Astrocyte of the cerebellum (primary cell): ENCODE measurements around the gene SLC6A17.

ENCODE experiments used
- DNase-seq: peaks from one replicate; pipeline ENCODE4 v3.0.0-alpha.2; 2011; ENCODE audit warnings: low read depth
- H3K4me3 ChIP-seq: 2 replicates; pipeline ENCODE4 v1.5.1; 2011; ENCODE audit warnings: mild to moderate bottlenecking, low read depth, low read length, moderate library complexity
- in situ Hi-C: cut with HindIII; loops from 2 replicates; pipeline ENCODE4 v1.10.0; 2017; ENCODE audit warnings: low sequenced_read_pairs
- TF ChIP-seq, protein P1 (sequence below): IDR thresholded peaks from 2 replicates; pipeline ENCODE4 v1.5.1; 2012; ENCODE audit warnings: low read length, low read depth, moderate library complexity, mild to moderate bottlenecking; ENCODE audit errors: missing control alignments

The SLC6A17 gene

DNA sequence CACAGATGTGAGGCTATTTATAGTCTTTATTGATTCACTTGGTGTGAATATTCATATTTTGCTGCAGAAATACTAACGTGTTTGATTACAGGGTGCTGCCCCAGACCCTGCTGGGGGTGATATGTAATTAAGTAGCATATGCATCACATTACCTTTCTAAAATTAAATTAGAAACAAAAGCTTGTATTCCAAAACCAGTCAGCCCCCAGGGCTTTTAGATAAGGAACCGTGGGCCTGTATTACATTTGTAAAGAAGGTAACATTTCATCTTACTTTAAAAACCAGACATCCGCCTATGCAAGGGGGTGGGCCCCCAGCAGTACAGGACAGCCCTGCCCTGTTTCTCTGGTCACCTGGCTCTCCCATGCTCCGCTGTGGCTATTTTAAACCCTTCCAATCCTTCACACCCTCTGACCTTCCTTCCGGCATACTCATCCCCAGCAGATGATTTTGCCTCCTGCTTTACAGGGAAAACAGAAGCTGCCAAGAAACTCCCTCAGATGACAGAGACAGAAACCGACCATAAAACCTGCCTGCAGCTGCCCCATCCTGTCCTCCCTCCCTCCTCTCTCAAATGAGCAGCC, 37.8 kb downstream of the SLC6A17 start:
- no peak for DNase-seq
- TF ChIP-seq, protein P1, sequence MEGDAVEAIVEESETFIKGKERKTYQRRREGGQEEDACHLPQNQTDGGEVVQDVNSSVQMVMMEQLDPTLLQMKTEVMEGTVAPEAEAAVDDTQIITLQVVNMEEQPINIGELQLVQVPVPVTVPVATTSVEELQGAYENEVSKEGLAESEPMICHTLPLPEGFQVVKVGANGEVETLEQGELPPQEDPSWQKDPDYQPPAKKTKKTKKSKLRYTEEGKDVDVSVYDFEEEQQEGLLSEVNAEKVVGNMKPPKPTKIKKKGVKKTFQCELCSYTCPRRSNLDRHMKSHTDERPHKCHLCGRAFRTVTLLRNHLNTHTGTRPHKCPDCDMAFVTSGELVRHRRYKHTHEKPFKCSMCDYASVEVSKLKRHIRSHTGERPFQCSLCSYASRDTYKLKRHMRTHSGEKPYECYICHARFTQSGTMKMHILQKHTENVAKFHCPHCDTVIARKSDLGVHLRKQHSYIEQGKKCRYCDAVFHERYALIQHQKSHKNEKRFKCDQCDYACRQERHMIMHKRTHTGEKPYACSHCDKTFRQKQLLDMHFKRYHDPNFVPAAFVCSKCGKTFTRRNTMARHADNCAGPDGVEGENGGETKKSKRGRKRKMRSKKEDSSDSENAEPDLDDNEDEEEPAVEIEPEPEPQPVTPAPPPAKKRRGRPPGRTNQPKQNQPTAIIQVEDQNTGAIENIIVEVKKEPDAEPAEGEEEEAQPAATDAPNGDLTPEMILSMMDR, result no peak
- H3K4me3 ChIP-seq, result no peak overlapping the region
- in situ Hi-C loops, result no loop called here

DNA sequence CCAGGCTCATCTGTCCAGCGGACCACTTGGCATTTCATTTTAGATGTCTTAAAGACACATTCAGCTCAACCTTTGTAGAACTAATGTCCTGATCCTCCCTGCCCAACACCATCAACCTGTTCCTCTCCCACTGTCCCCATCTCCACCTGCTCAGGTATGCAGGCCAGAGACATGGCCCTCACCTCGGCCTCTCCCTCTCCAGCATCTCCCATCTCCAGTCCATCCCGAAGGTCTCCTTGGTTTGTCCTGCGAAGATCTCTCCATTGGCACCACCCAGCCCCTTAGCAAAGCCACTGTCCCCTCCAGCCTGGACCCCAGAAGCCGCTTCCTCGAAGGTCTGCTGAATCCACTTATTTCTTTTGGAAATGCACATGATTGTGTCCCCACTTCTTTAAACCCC, 38.9 kb downstream of the SLC6A17 start:
- in situ Hi-C loops, result no loop called here
- no peak for DNase-seq
- H3K4me3 ChIP-seq, result no peak overlapping the region
- TF ChIP-seq, protein P1, result no peak

DNA sequence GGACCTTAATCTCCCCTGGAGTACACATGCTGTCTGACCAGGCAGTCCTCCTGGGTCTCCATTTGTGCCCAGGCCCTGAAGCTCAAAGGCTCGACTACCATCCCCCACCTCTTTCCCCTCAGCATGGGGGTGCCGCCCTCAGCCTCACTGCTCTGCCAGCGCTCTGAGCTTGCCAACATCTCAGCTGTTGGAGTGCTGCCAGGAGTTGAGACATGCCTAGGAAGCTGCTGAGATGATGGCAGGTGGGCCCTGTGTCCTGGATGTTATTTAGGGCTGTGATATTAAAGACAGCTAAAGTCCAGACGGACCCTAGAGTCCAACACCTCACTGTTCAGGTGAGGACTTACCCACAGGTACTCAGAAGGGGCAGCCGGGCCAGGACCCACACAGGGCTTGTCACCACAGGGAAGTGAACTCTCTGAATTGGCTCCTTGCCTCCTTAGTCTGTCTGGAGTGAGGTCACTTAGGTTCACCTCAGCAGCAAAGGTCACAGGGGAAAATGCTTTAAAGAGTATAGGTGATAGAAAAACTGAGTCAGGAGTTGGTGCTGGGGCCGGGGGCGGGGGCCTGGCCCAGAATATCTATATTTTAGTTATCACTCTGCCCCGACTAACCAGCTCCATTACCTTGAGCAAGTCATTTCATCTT, 40.1 kb downstream of the SLC6A17 start:
- TF ChIP-seq, protein P1, result no peak
- in situ Hi-C loops, result no loop called here
- no peak for DNase-seq
- H3K4me3 ChIP-seq, result no peak overlapping the region

DNA sequence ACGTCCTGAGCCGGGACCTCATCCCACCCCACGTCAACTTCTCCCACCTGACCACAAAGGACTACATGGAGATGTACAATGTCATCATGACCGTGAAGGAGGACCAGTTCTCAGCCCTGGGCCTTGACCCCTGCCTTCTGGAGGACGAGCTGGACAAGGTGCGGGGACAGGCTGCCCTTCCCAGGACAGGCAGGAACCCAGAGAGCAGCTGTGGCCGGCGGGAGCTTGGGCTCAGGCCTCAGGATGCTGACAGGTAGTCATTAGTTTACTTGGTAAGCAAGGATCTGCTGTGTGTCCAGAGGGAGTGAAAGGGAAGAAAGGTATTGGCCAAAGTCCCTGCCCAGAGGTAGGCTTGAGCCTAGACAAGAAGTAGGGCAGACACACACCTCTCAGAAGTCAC, 42.2 kb downstream of the SLC6A17 start:
- TF ChIP-seq, protein P1, result no peak
- no peak overlapping the region for H3K4me3 ChIP-seq
- no peak for DNase-seq
- in situ Hi-C loops, result no loop called here

DNA sequence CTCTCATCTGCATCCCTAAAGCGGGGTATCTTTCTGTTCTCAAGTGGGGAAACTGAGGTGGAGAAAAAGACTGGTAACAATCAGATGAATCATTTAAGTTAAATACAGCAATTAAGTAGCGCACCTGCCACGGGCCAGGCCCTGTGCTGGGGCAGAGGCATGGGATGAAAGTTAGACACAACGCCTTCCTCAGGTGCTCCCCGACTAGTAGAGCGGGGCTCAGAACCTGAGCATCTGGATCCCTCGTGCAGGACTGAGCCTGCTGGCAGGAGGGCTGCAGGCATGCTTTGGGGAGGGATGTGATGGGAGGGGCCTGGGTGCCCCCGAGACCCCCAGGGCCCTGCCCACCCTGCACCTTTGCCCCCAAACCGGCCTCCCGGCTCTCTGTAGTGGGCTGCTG, 44.9 kb downstream of the SLC6A17 start:
- no peak overlapping the region for H3K4me3 ChIP-seq
- TF ChIP-seq, protein P1, result no peak
- no peak for DNase-seq
- in situ Hi-C loops, result no loop called here

DNA sequence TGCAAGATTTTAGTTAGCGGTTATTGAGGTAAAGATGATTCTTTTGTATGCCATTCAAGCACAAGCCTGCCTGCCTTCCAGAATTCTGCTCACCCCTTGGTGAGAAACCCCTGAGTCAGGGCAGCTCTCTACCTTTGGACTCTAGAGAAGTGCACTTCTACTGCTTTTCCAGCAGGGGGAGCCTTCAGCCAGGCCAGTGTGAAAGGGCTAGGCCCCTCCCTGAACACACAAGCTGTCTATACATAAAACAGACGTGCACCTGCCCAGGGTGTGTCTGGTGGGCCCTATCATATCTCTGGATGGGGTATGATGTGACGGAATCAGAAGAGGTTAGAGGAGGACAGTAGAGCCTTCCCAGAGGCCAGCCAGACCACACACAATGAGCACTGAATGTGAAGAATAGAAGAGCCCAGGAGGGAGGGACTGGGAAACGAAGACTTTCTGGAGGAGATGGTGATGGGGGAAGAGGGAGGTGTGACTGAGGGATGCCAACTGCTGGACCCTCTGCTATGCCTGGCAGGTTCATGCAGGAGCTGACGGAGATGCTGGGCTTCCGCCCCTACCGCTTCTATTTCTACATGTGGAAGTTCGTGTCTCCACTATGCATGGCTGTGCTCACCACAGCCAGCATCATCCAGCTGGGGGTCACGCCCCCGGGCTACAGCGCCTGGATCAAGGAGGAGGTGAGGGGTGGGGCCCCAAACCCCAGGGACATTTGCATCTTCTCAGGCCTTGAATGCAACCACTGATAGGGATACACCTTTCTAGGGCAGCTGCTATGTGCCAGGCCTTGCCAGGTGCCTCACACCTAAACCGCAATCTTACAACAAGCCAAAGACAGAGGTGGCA, 46.8 kb downstream of the SLC6A17 start:
- in situ Hi-C loops, result no loop called here
- TF ChIP-seq, protein P1, result peak; percentile 98
- H3K4me3 ChIP-seq, result no peak overlapping the region
- no peak for DNase-seq
